ENCODE measurements around the gene ANKHD1.
A peak's percentile ranks its signal among the peaks of the same experiment; 100 is the strongest.

- TF ChIP-seq POLR2A (IDR thresholded peaks at IDR 0.05) = no peak
- TF ChIP-seq CTCF (IDR thresholded peaks at IDR 0.05 in 4 of 5, conservative IDR thresholded peaks at IDR 0.05 in 1 of 5) = peak; percentile 78 to 94 (median 86)
These were observed 43.9 kb upstream of the ANKHD1 start for GRCh38 chr5:140357726-140358093.

All from gastrocnemius medialis (tissue), 4 donors.